GM18511 (cell line): Measurements from ENCODE around the gene RALB.
"Not testable (repeated sequence)": the region's sequence is repeated elsewhere in the genome, so short reads cannot be mapped to it uniquely, and the experiment has no call there.

Experiments
- ATAC-seq: cut with Tn5 transposase; IDR thresholded peaks from one replicate; pipeline ENCODE4 v1.9.1; 2021; ENCODE audit warnings: mild to moderate bottlenecking, moderate library complexity; ENCODE audit not compliant: unreplicated experiment

The RALB gene

GRCh38 chr2:120313695-120314615 lies 61.3 kb downstream of the RALB start:
- ATAC-seq, result no peak

- ATAC-seq, result no peak
Measured at GRCh38 chr2:120314690-120315366, 62.2 kb downstream of the RALB start.

GRCh38 chr2:120315367-120316033 lies 62.8 kb downstream of the RALB start:
- no peak for ATAC-seq

GRCh38 chr2:120316071-120316470 lies 63.4 kb downstream of the RALB start:
- no peak for ATAC-seq

- ATAC-seq, result no peak
Measured at GRCh38 chr2:120316528-120317179, 64.0 kb downstream of the RALB start.

GRCh38 chr2:120317180-120317533 lies 64.5 kb downstream of the RALB start:
- ATAC-seq, result no peak

GRCh38 chr2:120317916-120318315 lies 65.3 kb downstream of the RALB start:
- ATAC-seq, result no peak

GRCh38 chr2:120318626-120319025 lies 66.0 kb downstream of the RALB start:
- no peak for ATAC-seq

- no peak for ATAC-seq
Measured at GRCh38 chr2:120319123-120319522, 66.5 kb downstream of the RALB start.

- no peak for ATAC-seq
Measured at GRCh38 chr2:120319686-120320317, 67.2 kb downstream of the RALB start.

GRCh38 chr2:120320318-120320851 lies 67.7 kb downstream of the RALB start:
- ATAC-seq, result no peak

GRCh38 chr2:120320887-120321556 lies 68.4 kb downstream of the RALB start:
- not testable (repeated sequence) for ATAC-seq

- no peak for ATAC-seq
Measured at GRCh38 chr2:120321721-120322284, 69.2 kb downstream of the RALB start.

- no peak for ATAC-seq
Measured at GRCh38 chr2:120322329-120322728, 69.7 kb downstream of the RALB start.

- ATAC-seq, result no peak
Measured at GRCh38 chr2:120323214-120323613, 70.6 kb downstream of the RALB start.

GRCh38 chr2:120323807-120324399 lies 71.3 kb downstream of the RALB start:
- no peak for ATAC-seq

GRCh38 chr2:120324933-120325332 lies 72.3 kb downstream of the RALB start:
- no peak for ATAC-seq

GRCh38 chr2:120326066-120326465 lies 73.4 kb downstream of the RALB start:
- ATAC-seq, result no peak
